GM12891 (cell line): ENCODE measurements around the gene CIZ1.

Source experiments
- DNase-seq: peaks from one replicate; pipeline ENCODE4 v3.0.0; 2011; ENCODE audit warnings: low spot score; ENCODE audit not compliant: insufficient read length
- FAIRE-seq: peaks from 2 replicates; lab custom pipeline; 2011; peaks lifted over from hg19 to GRCh38; lab: Jason Lieb, UNC
- PAX5 ChIP-seq: IDR thresholded peaks from 2 replicates; pipeline ENCODE4 v1.6.1; 2011; ENCODE audit warnings: low read length, moderate library complexity, mild to moderate bottlenecking; ENCODE audit not compliant: insufficient read depth, severe bottlenecking
- POLR2A ChIP-seq: IDR thresholded peaks from 2 replicates; pipeline ENCODE4 v1.6.1; 2011; ENCODE audit warnings: low read depth, low read length, control low read depth
- POLR2AphosphoS5 ChIP-seq: IDR thresholded peaks from 2 replicates; pipeline ENCODE4 v1.6.1; 2011; ENCODE audit warnings: low read depth, low read length, control low read depth
- POU2F2 ChIP-seq: IDR thresholded peaks from 2 replicates; pipeline ENCODE4 v1.6.1; 2011; ENCODE audit warnings: low read depth, mild to moderate bottlenecking, control low read depth, low read length, moderate library complexity
- SPI1 ChIP-seq: IDR thresholded peaks from 2 replicates; pipeline ENCODE4 v1.6.1; 2011; ENCODE audit warnings: low read depth, low read length, control low read depth
- TAF1 ChIP-seq: IDR thresholded peaks from 2 replicates; pipeline ENCODE4 v1.6.1; 2011; ENCODE audit warnings: low read depth, low read length, control low read depth

Gene CIZ1

GRCh38 chr9:128203707-128204551 is 12.6 kb upstream of the CIZ1 start:
- FAIRE-seq (no peak), DNase-seq (no peak)
- TF ChIP-seq PAX5 (no peak), TAF1 (no peak)

DNA sequence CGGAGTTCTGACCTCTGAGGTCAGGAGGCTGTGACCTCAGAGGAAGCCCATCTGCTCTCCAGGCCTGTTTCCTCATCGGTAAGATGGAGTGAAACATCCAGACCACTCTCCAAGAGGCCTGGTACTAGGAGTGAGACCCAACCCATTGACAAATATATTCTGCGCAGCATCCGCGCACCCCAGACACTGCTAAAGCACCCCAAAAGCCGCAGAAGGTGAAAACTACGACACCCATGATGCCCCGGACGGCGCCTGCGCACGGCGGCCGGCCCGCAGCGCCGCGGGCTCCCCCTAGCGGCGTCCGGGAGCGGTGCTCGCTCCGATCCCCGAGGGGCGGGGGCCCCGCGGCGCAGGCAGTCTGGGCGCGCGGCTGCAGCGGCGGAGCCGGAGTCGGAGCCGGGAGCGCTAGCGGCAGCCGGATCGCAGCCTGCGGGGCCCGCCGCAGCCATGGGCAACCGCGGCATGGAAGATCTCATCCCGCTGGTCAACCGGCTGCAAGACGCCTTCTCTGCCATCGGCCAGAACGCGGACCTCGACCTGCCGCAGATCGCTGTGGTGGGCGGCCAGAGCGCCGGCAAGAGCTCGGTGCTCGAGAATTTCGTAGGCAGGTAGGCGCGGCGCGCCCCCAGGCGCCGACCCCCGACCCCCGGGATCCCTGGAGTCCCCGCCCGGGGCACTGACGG is 11.8 kb upstream of the CIZ1 start, which contains the start of gene DNM1:
Gene DNM1 (plus strand): TSS at position 356 of the 683 bp plus-strand sequence. CDS start 92 bp downstream, at position 448.
- DNase-seq (peak; percentile 99), FAIRE-seq (peak; percentile 88)
- no peak for TF ChIP-seq PAX5
- TF ChIP-seq POU2F2 = no peak
- TF ChIP-seq TAF1 = no peak
- TF ChIP-seq SPI1 = no peak
- TF ChIP-seq POLR2AphosphoS5 = no peak
- TF ChIP-seq POLR2A = no peak

DNA sequence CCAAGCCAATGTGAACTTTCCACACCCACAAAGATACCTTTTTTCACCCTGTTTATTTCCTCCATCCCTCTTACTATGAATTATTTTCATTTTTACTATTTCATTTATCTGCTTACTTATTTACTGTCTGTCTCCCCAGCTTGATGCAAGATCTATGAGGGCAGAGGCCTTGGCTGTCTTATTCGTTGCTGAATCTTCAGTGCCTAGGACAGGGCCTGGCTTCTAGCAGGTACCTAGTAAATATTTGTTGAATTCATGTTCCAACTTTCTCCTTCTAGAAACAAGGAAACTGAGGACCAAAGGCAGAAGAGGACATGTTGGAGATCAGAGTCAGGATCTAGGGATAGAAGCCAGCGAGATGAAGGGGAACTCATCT is 11.3 kb upstream of the CIZ1 start:
- DNase-seq (no peak), FAIRE-seq (no peak)
- TF ChIP-seq POU2F2 (no peak), POLR2A (no peak), PAX5 (no peak), POLR2AphosphoS5 (no peak), SPI1 (no peak), TAF1 (no peak)

GRCh38 chr9:128201441-128202369 is 10.3 kb upstream of the CIZ1 start:
- TF ChIP-seq TAF1 = no peak
- TF ChIP-seq PAX5 = no peak
- no peak for TF ChIP-seq SPI1
- TF ChIP-seq POU2F2 = no peak
- no peak for TF ChIP-seq POLR2A
- TF ChIP-seq POLR2AphosphoS5 = no peak
- FAIRE-seq = no peak
- DNase-seq = no peak

GRCh38 chr9:128193469-128194096 is 2.2 kb upstream of the CIZ1 start:
- no peak for FAIRE-seq
- TF ChIP-seq POU2F2 = no peak
- TF ChIP-seq TAF1 = no peak
- no peak for TF ChIP-seq SPI1
- no peak for TF ChIP-seq POLR2AphosphoS5
- TF ChIP-seq POLR2A = no peak
- TF ChIP-seq PAX5 = no peak
- DNase-seq = no peak

DNA sequence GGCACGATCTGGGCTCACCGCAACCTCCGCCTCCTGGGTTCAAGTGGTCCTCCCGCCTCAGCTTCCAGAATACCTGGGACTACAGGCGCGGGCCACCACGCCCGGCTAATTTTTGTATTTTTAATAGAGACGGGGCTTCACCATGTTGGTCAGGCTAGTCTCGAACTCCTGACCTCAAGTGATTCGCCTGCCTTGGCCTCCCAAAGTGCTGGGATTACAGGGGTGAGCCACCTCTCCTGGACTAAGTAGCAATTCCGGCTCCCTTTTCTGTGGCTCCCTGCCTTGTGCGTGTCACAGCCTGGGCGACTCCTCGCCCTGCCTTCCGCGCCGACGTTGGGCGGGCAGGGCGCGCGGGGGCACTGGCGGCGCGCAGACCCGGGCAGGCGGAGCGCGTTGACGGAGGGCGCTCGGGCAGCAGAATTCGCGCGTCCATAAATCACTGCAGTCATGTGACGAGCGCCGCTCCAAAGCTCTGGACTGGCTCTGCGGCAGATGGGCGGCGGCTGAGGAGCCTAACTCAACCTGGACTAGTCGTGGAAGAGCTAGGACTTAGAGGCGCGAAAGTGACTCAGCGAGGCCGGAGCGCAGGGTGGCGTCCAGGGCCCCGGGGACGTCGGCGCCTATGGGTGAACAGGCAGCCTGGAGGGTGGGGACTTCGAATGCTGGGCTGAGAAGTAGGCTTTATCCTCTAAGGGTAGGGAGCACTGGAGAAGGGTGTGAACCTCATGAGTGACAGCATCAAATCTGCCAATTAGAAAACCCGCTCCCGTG is 1.4 kb upstream of the CIZ1 start:
- FAIRE-seq = no peak
- no peak for DNase-seq
- no peak for TF ChIP-seq PAX5
- TF ChIP-seq TAF1 = no peak
- TF ChIP-seq POU2F2 = no peak
- no peak for TF ChIP-seq SPI1
- no peak for TF ChIP-seq POLR2AphosphoS5
- no peak for TF ChIP-seq POLR2A

- DNase-seq (no peak), FAIRE-seq (peak; percentile 20)
- peak; percentile 46 for TF ChIP-seq SPI1
- TF ChIP-seq POU2F2 = no peak
Observed at GRCh38 chr9:128190516-128191405, 611 bp downstream of the CIZ1 start.
